ENCODE results near the gene CTNNBL1.

The CTNNBL1 gene

GRCh38 chr20:37866051-37866450, 172.2 kb downstream of the CTNNBL1 start:
- H3K4me3 ChIP-seq (ENCODE audit: low read depth, low read length), result no peak overlapping the region
- TF ChIP-seq, protein P1, sequence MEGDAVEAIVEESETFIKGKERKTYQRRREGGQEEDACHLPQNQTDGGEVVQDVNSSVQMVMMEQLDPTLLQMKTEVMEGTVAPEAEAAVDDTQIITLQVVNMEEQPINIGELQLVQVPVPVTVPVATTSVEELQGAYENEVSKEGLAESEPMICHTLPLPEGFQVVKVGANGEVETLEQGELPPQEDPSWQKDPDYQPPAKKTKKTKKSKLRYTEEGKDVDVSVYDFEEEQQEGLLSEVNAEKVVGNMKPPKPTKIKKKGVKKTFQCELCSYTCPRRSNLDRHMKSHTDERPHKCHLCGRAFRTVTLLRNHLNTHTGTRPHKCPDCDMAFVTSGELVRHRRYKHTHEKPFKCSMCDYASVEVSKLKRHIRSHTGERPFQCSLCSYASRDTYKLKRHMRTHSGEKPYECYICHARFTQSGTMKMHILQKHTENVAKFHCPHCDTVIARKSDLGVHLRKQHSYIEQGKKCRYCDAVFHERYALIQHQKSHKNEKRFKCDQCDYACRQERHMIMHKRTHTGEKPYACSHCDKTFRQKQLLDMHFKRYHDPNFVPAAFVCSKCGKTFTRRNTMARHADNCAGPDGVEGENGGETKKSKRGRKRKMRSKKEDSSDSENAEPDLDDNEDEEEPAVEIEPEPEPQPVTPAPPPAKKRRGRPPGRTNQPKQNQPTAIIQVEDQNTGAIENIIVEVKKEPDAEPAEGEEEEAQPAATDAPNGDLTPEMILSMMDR (IDR thresholded peaks at IDR 0.05; ENCODE audit: low read depth, low read length, missing control alignments), result no peak
- in situ Hi-C loops (cut with HindIII; ENCODE audit: low sequenced_read_pairs), result no loop called here
- DNase-seq (ENCODE audit: low read depth), result no peak

DNA sequence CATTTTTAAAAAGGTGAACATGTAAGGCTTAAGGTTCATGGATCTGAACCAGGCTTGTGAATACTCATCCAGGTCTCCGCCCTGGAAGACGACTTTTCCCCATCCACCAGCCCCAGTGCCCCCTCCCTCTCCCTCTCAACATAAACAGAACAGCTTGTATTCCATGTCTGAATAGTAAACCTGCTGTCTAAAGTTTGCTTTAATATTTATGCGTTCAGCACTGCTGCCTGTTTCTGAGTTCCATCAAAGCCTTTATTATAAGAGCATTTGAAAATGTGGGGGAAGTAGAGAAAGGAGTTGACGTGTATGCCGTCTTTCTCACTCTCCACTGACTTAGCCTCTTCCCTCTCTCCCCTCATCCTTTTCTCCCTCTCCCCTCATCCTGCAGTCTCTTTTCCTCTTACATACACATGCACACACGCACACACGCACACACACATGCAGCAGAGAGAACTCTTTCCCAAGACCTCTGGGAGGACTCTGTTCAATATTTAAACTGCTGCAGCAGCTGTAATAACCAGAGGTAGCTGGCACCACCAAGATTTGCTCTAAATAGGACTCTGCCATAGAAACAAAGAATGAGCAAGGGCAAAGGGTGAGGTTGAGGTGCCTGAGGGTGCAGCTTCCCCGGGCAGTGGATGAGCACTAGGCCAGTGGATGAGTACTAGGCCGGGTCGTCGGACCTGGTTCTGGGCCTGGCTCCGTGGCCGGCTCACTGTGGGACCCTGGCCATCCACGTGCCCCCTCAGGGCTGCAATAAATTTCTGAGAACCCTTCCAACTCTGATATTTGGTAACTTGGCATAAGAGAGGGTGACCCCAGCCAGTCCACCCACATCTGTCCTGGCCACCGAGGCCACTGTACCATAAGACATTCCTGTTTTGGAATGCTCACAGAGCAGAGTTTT, 173.7 kb downstream of the CTNNBL1 start:
- in situ Hi-C loops (cut with HindIII; ENCODE audit: low sequenced_read_pairs), result no loop called here
- TF ChIP-seq, protein P1 (IDR thresholded peaks at IDR 0.05; ENCODE audit: low read depth, low read length, missing control alignments), result no peak
- no peak for DNase-seq (ENCODE audit: low read depth)
- H3K4me3 ChIP-seq (ENCODE audit: low read depth, low read length), result no peak overlapping the region

GRCh38 chr20:37868851-37869333, 175.1 kb downstream of the CTNNBL1 start:
- in situ Hi-C loops (cut with HindIII; ENCODE audit: low sequenced_read_pairs), result no loop called here
- TF ChIP-seq, protein P1 (IDR thresholded peaks at IDR 0.05; ENCODE audit: low read depth, low read length, missing control alignments), result no peak
- no peak for DNase-seq (ENCODE audit: low read depth)
- H3K4me3 ChIP-seq (ENCODE audit: low read depth, low read length), result no peak overlapping the region

- in situ Hi-C loops (cut with HindIII; ENCODE audit: low sequenced_read_pairs), result no loop called here
- TF ChIP-seq, protein P1 (IDR thresholded peaks at IDR 0.05; ENCODE audit: low read depth, low read length, missing control alignments), result no peak
- no peak for DNase-seq (ENCODE audit: low read depth)
- H3K4me3 ChIP-seq (ENCODE audit: low read depth, low read length), result no peak overlapping the region
Observed at GRCh38 chr20:37869334-37869861, 175.6 kb downstream of the CTNNBL1 start.

DNA sequence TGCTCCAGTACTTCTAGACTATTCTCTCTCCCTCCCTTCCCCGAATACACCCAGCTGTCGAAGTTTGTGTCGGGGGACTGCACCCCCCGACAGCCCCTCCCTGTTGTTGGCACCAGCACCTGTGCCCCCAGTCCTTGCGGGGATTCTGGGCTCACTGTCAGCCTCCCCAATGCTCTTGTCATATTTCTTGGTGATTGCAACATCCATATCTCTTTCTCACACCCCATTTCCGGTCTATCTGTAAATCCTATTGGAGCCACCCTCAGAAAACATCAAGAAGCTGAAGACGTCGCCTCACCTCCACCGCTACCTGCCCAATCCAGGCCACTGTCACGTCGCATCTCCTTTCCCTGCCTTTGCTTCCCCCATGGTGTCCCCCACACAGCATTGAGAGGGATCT, 176.5 kb downstream of the CTNNBL1 start:
- H3K4me3 ChIP-seq (ENCODE audit: low read depth, low read length), result no peak overlapping the region
- TF ChIP-seq, protein P1 (IDR thresholded peaks at IDR 0.05; ENCODE audit: low read depth, low read length, missing control alignments), result no peak
- in situ Hi-C loops (cut with HindIII; ENCODE audit: low sequenced_read_pairs), result no loop called here
- DNase-seq (ENCODE audit: low read depth), result no peak

GRCh38 chr20:37871751-37872150, 177.9 kb downstream of the CTNNBL1 start:
- no peak for DNase-seq (ENCODE audit: low read depth)
- in situ Hi-C loops (cut with HindIII; ENCODE audit: low sequenced_read_pairs), result no loop called here
- no peak overlapping the region for H3K4me3 ChIP-seq (ENCODE audit: low read depth, low read length)
- TF ChIP-seq, protein P1 (IDR thresholded peaks at IDR 0.05; ENCODE audit: low read depth, low read length, missing control alignments), result no peak
